Transverse colon (tissue), 4 donors: Measurements from ENCODE around the gene GNB1. TPM values are rescaled to one million over a fixed set of nuclear protein-coding genes. Genes with fewer than 3 reads are reported as not detected.

Experiments
- DNase-seq: peaks from one replicate; pipeline ENCODE4 v3.0.0-alpha.2; 2019
- H3K27ac ChIP-seq, 4 donors: fragments of 200-600 bp; sonication (generic); 2 replicates each; pipeline ENCODE4 v1.5.1; 2016 to 2018; ENCODE audit warnings: inconsistent platforms in 4 of 4
- H3K27me3 ChIP-seq: fragments of 200-600 bp; sonication (generic); 2 replicates; pipeline ENCODE4 v1.5.1; 2017; ENCODE audit warnings: inconsistent platforms
- H3K36me3 ChIP-seq, 4 donors: fragments of 200-600 bp; sonication (generic); 2 replicates each; pipeline ENCODE4 v1.5.1; 2017 to 2019; ENCODE audit warnings: inconsistent platforms in 4 of 4
- H3K4me1 ChIP-seq, 4 donors: fragments of 200-600 bp; sonication (generic); 2 replicates each; pipeline ENCODE4 v1.5.1; 2017 to 2020; ENCODE audit warnings: inconsistent platforms in 4 of 4
- H3K4me3 ChIP-seq, 4 donors: fragments of 200-600 bp; sonication (generic); 1 replicate in 1 of 4; 2 replicates in 3 of 4; pipeline versions ENCODE4 v1.5.1 to v1.6.1; 2017 to 2019; ENCODE audit warnings: inconsistent platforms in 4 of 4
- H3K9me3 ChIP-seq, 2 donors: fragments of 200-600 bp; sonication (generic); 2 replicates each; pipeline ENCODE4 v1.5.1; 2017 to 2019; ENCODE audit warnings: inconsistent platforms in 2 of 2
- EP300 ChIP-seq: sonication (generic); formaldehyde crosslinking; IDR thresholded peaks from one replicate; pipeline ENCODE4 v1.6.1; 2017; ENCODE audit warnings: antibody characterized with exemption, low read depth
- POLR2A ChIP-seq: fragments of 450-650 bp; IDR thresholded peaks from one replicate; pipeline ENCODE4 v1.6.1; 2016; ENCODE audit warnings: antibody characterized with exemption, mild to moderate bottlenecking, moderate library complexity
- POLR2AphosphoS5 ChIP-seq, 3 donors: sonication (generic); formaldehyde crosslinking; IDR thresholded peaks; one replicate each; pipeline ENCODE4 v1.6.1; 2016; ENCODE audit warnings: antibody characterized with exemption in 3 of 3
- WGBS, 2 donors: methylation state at CpG; one replicate each; pipeline ENCODE4 v1.1.5; 2018; ENCODE audit warnings: low coverage in 1 of 2; 5-methylcytosine and 5-hydroxymethylcytosine counted together
- in situ Hi-C, 4 donors: fragments of 200-750 bp; cut with MboI; loops; one replicate each; pipeline versions ENCODE4 v1.15.0 to v1.15.1; 2017; ENCODE audit warnings: low sequenced_read_pairs in 3 of 4, low pct_ligation_motif_present in 1 of 4, low pct_unique_long_range_greater_than_20kb in 1 of 4
- intact Hi-C: fragments of 100-400 bp; cut with DNase I; formaldehyde crosslinking; loops from one replicate; pipeline ENCODE4 v1.15.1; 2023; ENCODE audit warnings: low total_unique reads
- total RNA-seq, 4 donors: library from RNA; depleted of rRNA; stranded (reverse); fragments of >200 nt; gene quantifications; one replicate each; pipeline ENCODE4 v1.1.0, GENCODE V29; 2016
- TF ChIP-seq, protein P1 (sequence below), 5 experiments: fragments of 200-600 bp in 3 of 5; fragments of 450-650 bp in 2 of 5; sonication (generic) in 3 of 5; IDR thresholded peaks; 1 replicate in 2 of 5; 2 replicates in 3 of 5; pipeline ENCODE4 v1.5.1; 2016 to 2017; ENCODE audit warnings: antibody characterized with exemption in 5 of 5, inconsistent platforms in 3 of 5, mild to moderate bottlenecking in 2 of 5, moderate library complexity in 1 of 5

GNB1 gene
- total RNA-seq, 4 donors from 2014 or later: 123 to 191 (median 174) TPM

DNA sequence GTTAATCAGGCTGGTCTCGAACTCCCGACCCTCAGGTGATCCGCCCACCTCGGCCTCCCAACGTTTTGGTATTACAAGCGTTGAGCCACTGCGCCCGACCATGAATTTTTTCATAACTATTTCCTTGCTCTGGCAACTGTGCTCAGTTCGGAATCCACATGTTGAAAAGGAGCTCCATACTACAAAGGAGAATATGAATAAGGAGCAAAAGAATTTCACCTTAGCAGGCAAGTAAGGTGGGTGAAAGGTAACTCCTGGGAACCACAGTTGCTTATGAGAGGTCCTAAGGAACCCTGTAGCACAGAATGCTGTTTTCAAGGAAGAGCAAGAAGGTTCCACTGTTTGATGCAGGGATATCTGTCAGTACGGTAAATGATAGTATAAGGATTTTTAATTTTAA lies 82.7 kb downstream of the GNB1 start:
- Histone ChIP-seq H3K4me1 (no peaks in the 10 kb centered on the region), H3K27me3 (no peaks in the 10 kb centered on the region), H3K4me3 (no peak overlapping the region), H3K27ac (no peak overlapping the region), H3K36me3 (peaks cover 0 to 47% (median 17%) of the 10 kb centered on the region in 4 donors), H3K9me3 (no peaks in the 10 kb centered on the region)
- in situ Hi-C loops: no loop called here
- TF ChIP-seq POLR2A (no peak), EP300 (no peak), POLR2AphosphoS5 (IDR thresholded peaks at IDR 0.05) (no peak)
- TF ChIP-seq, protein P1, sequence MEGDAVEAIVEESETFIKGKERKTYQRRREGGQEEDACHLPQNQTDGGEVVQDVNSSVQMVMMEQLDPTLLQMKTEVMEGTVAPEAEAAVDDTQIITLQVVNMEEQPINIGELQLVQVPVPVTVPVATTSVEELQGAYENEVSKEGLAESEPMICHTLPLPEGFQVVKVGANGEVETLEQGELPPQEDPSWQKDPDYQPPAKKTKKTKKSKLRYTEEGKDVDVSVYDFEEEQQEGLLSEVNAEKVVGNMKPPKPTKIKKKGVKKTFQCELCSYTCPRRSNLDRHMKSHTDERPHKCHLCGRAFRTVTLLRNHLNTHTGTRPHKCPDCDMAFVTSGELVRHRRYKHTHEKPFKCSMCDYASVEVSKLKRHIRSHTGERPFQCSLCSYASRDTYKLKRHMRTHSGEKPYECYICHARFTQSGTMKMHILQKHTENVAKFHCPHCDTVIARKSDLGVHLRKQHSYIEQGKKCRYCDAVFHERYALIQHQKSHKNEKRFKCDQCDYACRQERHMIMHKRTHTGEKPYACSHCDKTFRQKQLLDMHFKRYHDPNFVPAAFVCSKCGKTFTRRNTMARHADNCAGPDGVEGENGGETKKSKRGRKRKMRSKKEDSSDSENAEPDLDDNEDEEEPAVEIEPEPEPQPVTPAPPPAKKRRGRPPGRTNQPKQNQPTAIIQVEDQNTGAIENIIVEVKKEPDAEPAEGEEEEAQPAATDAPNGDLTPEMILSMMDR (IDR thresholded peaks at IDR 0.05): no peak
- 94 to 95% methylated on average over 9 to 10 of the region's 10 CpGs for WGBS, 2 donors
- intact Hi-C loops: no loop called here
- no peak for DNase-seq

DNA sequence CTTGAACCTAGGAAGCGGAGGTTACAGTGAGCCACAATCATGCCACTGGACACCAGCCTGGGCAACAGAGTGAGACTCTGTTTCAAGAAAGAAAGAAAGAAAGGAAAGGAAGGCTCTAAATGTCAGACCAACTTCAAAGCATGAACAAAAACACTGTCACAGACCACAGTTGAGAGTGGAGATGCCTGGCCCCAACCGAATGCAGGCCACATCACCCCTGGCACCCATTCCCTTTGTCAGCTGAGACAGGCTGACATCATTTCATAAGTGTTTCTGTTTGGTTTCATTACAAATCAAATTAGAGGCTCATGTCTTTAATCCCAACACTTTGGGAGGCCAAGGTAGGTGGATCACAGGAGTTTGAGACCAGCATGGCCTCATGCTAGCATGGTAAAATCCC lies 84.0 kb downstream of the GNB1 start:
- Histone ChIP-seq H3K4me1 (no peaks in the 10 kb centered on the region), H3K4me3 (no peak overlapping the region), H3K27me3 (no peaks in the 10 kb centered on the region), H3K36me3 (peaks cover 0 to 58% (median 18%) of the 10 kb centered on the region in 4 donors), H3K27ac (no peak overlapping the region), H3K9me3 (no peaks in the 10 kb centered on the region)
- in situ Hi-C loops: no loop called here
- DNase-seq: no peak
- intact Hi-C loops: no loop called here
- no peak for TF ChIP-seq POLR2A
- TF ChIP-seq POLR2AphosphoS5 (IDR thresholded peaks at IDR 0.05): no peak
- TF ChIP-seq, protein P1 (IDR thresholded peaks at IDR 0.05): no peak
- TF ChIP-seq EP300: no peak
- WGBS, 2 donors: 83 to 100% methylated on average over 1 to 2 of the region's 2 CpGs

DNA sequence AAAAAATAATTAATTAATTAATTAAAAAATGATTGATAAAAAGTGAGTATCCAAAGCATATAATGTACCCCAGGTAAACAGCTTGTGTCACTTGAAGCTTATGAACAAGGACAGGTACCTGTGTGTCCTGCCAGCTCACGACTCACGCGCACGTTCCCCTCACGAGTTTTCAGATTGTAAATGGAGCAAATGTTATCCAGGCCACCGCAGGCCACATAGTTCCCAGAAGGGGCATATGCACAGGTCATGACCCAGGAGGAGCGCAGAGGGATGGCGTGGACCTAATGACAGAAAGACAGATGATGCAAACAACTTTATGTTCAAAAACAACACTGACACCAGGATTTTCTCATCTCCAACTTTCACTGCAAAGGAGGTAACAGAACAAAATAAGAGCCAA lies 86.6 kb downstream of the GNB1 start:
- no peaks in the 10 kb centered on the region for H3K4me1 ChIP-seq
- no peak for DNase-seq
- no peaks in the 10 kb centered on the region for H3K27me3 ChIP-seq
- H3K9me3 ChIP-seq: no peaks in the 10 kb centered on the region
- H3K36me3 ChIP-seq: peaks cover 0 to 59% (median 18%) of the 10 kb centered on the region in 4 donors
- no peak overlapping the region for H3K27ac ChIP-seq
- TF ChIP-seq, protein P1 (IDR thresholded peaks at IDR 0.05): no peak
- TF ChIP-seq POLR2AphosphoS5 (IDR thresholded peaks at IDR 0.05) (no peak), POLR2A (no peak), EP300 (no peak)
- no peak overlapping the region for H3K4me3 ChIP-seq
- intact Hi-C loops (no loop called here), in situ Hi-C loops (no loop called here)
- 93 to 94% methylated on average over 5 to 8 of the region's 8 CpGs for WGBS, 2 donors

- TF ChIP-seq, protein P1 (IDR thresholded peaks at IDR 0.05): no peak
- TF ChIP-seq POLR2AphosphoS5 (IDR thresholded peaks at IDR 0.05): no peak
- TF ChIP-seq EP300: no peak
- no peak for TF ChIP-seq POLR2A
- no peaks in the 10 kb centered on the region for H3K27me3 ChIP-seq
- DNase-seq: no peak
- peaks cover 0 to 54% (median 20%) of the 10 kb centered on the region in 4 donors for H3K36me3 ChIP-seq
- intact Hi-C loops (no loop called here), in situ Hi-C loops (no loop called here)
- no peak overlapping the region for H3K4me3 ChIP-seq
- H3K27ac ChIP-seq: no peak overlapping the region
- H3K4me1 ChIP-seq: no peaks in the 10 kb centered on the region
- no peaks in the 10 kb centered on the region for H3K9me3 ChIP-seq
- 89 to 100% methylated on average over 1 of the region's 1 CpG for WGBS, 2 donors
These were observed 88.0 kb downstream of the GNB1 start for GRCh38 chr1:1802871-1803270.
